Prostate gland (tissue), 2 donors: ENCODE measurements around the gene GTPBP1. TPM values are rescaled to one million over a fixed set of nuclear protein-coding genes. Genes with fewer than 3 reads are reported as not detected.

Experiments used
- DNase-seq: peaks from one replicate; pipeline ENCODE4 v3.0.0-alpha.2; 2019; ENCODE audit warnings: low spot score
- H3K27ac ChIP-seq, 2 donors: fragments of 200-600 bp; sonication (generic); 2 replicates each; pipeline ENCODE4 v1.5.1; 2017 to 2019
- H3K27me3 ChIP-seq: fragments of 200-600 bp; sonication (generic); replicated peaks from 2 replicates; pipeline ENCODE4 v1.5.1; 2019; ENCODE audit not compliant: insufficient read depth
- H3K36me3 ChIP-seq, 2 donors: fragments of 200-600 bp; sonication (generic); 1 replicate in 1 of 2; 2 replicates in 1 of 2; pipeline versions ENCODE4 v1.5.1 to v1.8.1; 2017 to 2019
- H3K4me1 ChIP-seq: fragments of 200-600 bp; sonication (generic); replicated peaks from 2 replicates; pipeline ENCODE4 v1.5.1; 2019
- H3K4me3 ChIP-seq, 2 donors: fragments of 200-600 bp; sonication (generic); 2 replicates each; pipeline ENCODE4 v1.5.1; 2017 to 2019
- H3K9me3 ChIP-seq: fragments of 200-600 bp; sonication (generic); 2 replicates; pipeline ENCODE4 v1.5.1; 2017
- POLR2A ChIP-seq: fragments of 450-650 bp; IDR thresholded peaks from one replicate; pipeline ENCODE4 v1.6.1; 2016; ENCODE audit warnings: antibody characterized with exemption, mild to moderate bottlenecking
- POLR2AphosphoS5 ChIP-seq: sonication (generic); formaldehyde crosslinking; IDR thresholded peaks from one replicate; pipeline ENCODE4 v1.6.1; 2017; ENCODE audit warnings: antibody characterized with exemption
- WGBS: methylation state at CpG from one replicate; pipeline ENCODE4 v1.1.5; 2018; 5-methylcytosine and 5-hydroxymethylcytosine counted together
- intact Hi-C: fragments of 100-400 bp; cut with DNase I; formaldehyde crosslinking; loops from one replicate; pipeline ENCODE4 v1.14.2; 2022
- total RNA-seq, 2 donors: library from RNA; depleted of rRNA; stranded (reverse); fragments of >200 nt; gene quantifications; one replicate each; pipeline ENCODE4 v1.1.0, GENCODE V29; 2016
- TF ChIP-seq, protein P1 (sequence below), 4 experiments: fragments of 200-600 bp in 2 of 4; fragments of 450-650 bp in 2 of 4; sonication (generic) in 2 of 4; IDR thresholded peaks; 1 replicate in 3 of 4; 2 replicates in 1 of 4; pipeline ENCODE4 v1.5.1; 2016 to 2019; ENCODE audit warnings: antibody characterized with exemption in 4 of 4, mild to moderate bottlenecking in 2 of 4, moderate library complexity in 2 of 4

GTPBP1 gene
- total RNA-seq, 2 donors from 2014 or later: 61.9 to 74.5 TPM

DNA sequence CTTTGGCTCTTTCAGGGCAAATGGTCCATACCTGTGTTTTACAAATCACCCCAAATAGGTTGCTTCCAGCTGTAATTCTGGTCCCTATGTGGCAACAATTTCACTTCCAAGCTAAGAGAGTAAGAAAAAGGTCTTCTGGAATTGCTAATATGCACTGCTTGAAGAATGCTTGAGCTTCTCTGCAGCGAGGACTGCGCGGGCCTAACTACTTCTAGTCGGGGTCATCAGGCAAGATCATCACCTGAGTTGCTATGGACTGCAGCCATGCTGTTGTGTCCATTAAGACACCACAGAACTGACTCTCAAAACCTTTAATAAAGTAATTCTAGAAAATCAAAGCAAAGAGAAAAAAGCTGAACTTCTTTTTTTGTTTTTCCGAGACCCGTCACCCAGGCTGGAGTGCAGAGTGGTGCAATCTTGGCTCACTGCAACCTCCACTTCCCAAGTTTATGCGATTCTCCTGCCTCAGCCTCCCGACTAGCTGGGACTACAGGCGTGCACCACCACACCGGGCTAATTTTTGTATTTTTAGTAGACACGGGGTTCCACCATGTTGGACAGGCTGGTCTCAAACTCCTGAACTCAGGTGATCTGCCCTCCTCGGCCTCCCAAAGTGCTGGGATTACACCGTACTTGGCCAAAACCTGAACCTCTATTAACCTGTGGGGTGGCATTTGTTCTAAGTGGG, 7.2 kb upstream of the GTPBP1 start:
- H3K4me3 ChIP-seq: peak overlapping the region; percentile 82 to 88
- DNase-seq: no peak
- intact Hi-C loops: no loop called here
- no peak for TF ChIP-seq POLR2A
- TF ChIP-seq, protein P1, sequence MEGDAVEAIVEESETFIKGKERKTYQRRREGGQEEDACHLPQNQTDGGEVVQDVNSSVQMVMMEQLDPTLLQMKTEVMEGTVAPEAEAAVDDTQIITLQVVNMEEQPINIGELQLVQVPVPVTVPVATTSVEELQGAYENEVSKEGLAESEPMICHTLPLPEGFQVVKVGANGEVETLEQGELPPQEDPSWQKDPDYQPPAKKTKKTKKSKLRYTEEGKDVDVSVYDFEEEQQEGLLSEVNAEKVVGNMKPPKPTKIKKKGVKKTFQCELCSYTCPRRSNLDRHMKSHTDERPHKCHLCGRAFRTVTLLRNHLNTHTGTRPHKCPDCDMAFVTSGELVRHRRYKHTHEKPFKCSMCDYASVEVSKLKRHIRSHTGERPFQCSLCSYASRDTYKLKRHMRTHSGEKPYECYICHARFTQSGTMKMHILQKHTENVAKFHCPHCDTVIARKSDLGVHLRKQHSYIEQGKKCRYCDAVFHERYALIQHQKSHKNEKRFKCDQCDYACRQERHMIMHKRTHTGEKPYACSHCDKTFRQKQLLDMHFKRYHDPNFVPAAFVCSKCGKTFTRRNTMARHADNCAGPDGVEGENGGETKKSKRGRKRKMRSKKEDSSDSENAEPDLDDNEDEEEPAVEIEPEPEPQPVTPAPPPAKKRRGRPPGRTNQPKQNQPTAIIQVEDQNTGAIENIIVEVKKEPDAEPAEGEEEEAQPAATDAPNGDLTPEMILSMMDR (IDR thresholded peaks at IDR 0.05): no peak
- no peaks in the 10 kb centered on the region for H3K27me3 ChIP-seq
- H3K36me3 ChIP-seq: no peaks in the 10 kb centered on the region
- H3K4me1 ChIP-seq: peaks cover 7% of the 10 kb centered on the region
- H3K27ac ChIP-seq: peak overlapping the region; percentile 99 to 100
- 93% methylated on average over 13 of the region's 13 CpGs for WGBS
- no peaks in the 10 kb centered on the region for H3K9me3 ChIP-seq

DNA sequence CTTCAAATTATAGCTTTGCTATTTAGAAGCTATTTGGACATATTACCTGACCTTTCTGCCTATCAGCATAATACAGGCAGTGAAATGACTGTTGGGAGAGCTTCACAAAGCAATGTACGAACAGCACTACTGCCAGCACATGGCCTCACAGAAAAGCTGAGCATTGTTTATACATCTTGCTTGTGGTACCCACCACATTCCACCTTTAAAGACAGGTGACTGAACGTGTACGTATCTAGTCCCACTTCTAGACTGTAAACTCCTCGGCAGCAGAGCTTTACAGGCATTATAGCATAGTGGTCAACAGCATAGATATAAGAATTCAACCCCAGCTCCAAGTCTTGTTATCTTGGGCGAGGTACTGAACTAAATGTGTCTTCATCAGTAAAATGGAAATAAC, 6.6 kb upstream of the GTPBP1 start:
- Histone ChIP-seq H3K36me3 (no peaks in the 10 kb centered on the region), H3K4me1 (peaks cover 7% of the 10 kb centered on the region), H3K4me3 (peak overlapping the region; percentile 82 to 88), H3K27ac (peak overlapping the region; percentile 99 to 100), H3K27me3 (no peaks in the 10 kb centered on the region), H3K9me3 (no peaks in the 10 kb centered on the region)
- intact Hi-C loops: no loop called here
- no peak for DNase-seq
- WGBS: 41% methylated on average over 5 of the region's 5 CpGs
- TF ChIP-seq POLR2A (no peak), POLR2AphosphoS5 (no peak)
- TF ChIP-seq, protein P1 (IDR thresholded peaks at IDR 0.05): no peak

DNA sequence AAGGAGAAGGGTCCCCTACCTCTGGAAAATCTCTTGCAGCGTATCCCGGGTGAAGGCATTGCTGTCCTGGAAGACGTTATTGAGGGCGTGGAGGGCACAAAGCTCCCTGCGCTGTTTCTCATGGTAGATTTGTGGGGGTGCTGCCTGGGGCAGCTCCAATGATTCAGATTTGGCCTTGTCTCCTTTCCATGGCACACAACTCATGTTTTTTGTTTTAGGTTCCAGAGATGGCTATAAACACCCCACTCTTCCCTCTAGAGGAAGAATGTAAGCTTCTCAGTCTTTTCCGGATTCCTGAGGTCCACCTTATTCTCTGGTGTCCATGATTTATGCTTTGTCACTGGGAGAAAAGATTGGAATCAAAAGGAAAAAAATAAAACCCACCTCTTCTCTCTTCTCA, 6.0 kb upstream of the GTPBP1 start:
- Histone ChIP-seq H3K27ac (peak overlapping the region; percentile 99 to 100), H3K27me3 (no peaks in the 10 kb centered on the region), H3K9me3 (no peaks in the 10 kb centered on the region), H3K4me3 (peak overlapping the region; percentile 82 to 88), H3K36me3 (no peaks in the 10 kb centered on the region), H3K4me1 (peaks cover 7% of the 10 kb centered on the region)
- WGBS: 8% methylated on average over 6 of the region's 6 CpGs
- TF ChIP-seq POLR2AphosphoS5: peak; percentile 29
- TF ChIP-seq, protein P1 (IDR thresholded peaks at IDR 0.05): no peak
- no peak for DNase-seq
- intact Hi-C loops: loop anchor here (10.0 kb wide), 1 partner anchor 195 kb away; the partner anchor contains the start of gene DDX17

DNA sequence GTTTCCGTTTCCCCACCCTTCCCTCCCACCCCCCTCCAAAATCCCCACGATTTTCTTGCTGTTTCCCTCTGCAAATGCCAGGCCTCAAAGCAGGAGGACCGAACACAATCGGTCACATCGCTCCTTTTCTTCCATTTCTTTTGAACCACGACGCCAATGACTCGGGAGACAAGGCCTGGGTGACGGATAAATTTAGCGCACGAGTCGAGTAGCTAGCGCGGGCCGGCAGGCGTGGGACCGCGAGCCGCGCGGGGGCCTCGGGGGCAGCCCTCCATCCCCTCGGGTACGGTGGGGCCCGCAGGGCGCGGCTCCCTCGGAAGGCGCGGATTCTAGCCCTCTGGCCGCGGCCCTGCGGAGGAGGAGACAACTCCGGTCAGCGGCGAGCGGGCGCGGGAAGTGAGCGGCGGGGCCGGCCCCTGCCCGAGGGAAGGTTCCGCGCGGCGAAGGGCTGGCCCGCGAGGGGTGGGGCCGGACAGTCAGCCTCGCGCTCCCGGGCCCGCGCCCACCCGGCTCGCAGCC, 5.4 kb upstream of the GTPBP1 start:
- Histone ChIP-seq H3K36me3 (no peaks in the 10 kb centered on the region), H3K27ac (peak overlapping the region; percentile 99 to 100), H3K4me3 (peak overlapping the region; percentile 82 to 88), H3K4me1 (peaks cover 7% of the 10 kb centered on the region), H3K27me3 (no peaks in the 10 kb centered on the region), H3K9me3 (no peaks in the 10 kb centered on the region)
- TF ChIP-seq, protein P1 (IDR thresholded peaks at IDR 0.05): no peak
- no peak for TF ChIP-seq POLR2AphosphoS5
- no peak for TF ChIP-seq POLR2A
- WGBS: 0% methylated on average over 23 of the region's 57 CpGs
- intact Hi-C loops: loop anchor here (10.0 kb wide), 1 partner anchor 196 kb away; the partner anchor contains the start of gene DDX17
- no peak for DNase-seq
